ENCODE data around the gene FAM107B. TPM values are rescaled to one million over a fixed set of nuclear protein-coding genes. Genes with fewer than 3 reads are reported as not detected.

The FAM107B gene
- total and polyA plus RNA-seq, 2 experiments from 2014 or later, result 3.4 to 5.2 TPM

GRCh38 chr10:14567421-14567820 is 207.3 kb downstream of the FAM107B start:
- no peak overlapping the region for H3K4me2 ChIP-seq (ENCODE audit: unreplicated experiment)
- WGBS, 2 experiments (ENCODE audit: low coverage in 1 of 2, low lambda C conversion rate in 2 of 2, missing lambda C conversion rate in 2 of 2), result 92 to 97% methylated on average over 4 of the region's 4 CpGs
- H3K9me2 ChIP-seq (ENCODE audit: insufficient read depth), result no peaks in the 10 kb centered on the region
- no peak overlapping the region for H3K9ac ChIP-seq
- TF ChIP-seq EZH2 (IDR thresholded peaks at IDR 0.05; ENCODE audit: insufficient read depth, poor library complexity, severe bottlenecking) (no peak), EZH2phosphoT487 (IDR thresholded peaks at IDR 0.05; ENCODE audit: insufficient read depth, low read depth) (no peak)
- H3K27ac ChIP-seq, result no peak overlapping the region
- no peaks in the 10 kb centered on the region for H3K9me3 ChIP-seq (ENCODE audit: low read depth)
- no peaks in the 10 kb centered on the region for H3K36me3 ChIP-seq (ENCODE audit: low read depth)
- no peaks in the 10 kb centered on the region for H3F3A ChIP-seq (ENCODE audit: insufficient read depth)
- DNase-seq, result no peak
- in situ Hi-C loops (cut with MboI), result no loop called here
- H4K20me1 ChIP-seq (ENCODE audit: insufficient read depth), result no peaks in the 10 kb centered on the region
- no peak overlapping the region for H3K4me3 ChIP-seq
- H3K79me2 ChIP-seq (ENCODE audit: insufficient read depth), result peaks cover 11% of the 10 kb centered on the region; the same call in 1 of the 2 replicates
- no peaks in the 10 kb centered on the region for H3K4me1 ChIP-seq (ENCODE audit: insufficient read depth)
- no peaks in the 10 kb centered on the region for H3K27me3 ChIP-seq (replicated peaks; ENCODE audit: insufficient read depth)
- H2AFZ ChIP-seq, result no peak overlapping the region

DNA sequence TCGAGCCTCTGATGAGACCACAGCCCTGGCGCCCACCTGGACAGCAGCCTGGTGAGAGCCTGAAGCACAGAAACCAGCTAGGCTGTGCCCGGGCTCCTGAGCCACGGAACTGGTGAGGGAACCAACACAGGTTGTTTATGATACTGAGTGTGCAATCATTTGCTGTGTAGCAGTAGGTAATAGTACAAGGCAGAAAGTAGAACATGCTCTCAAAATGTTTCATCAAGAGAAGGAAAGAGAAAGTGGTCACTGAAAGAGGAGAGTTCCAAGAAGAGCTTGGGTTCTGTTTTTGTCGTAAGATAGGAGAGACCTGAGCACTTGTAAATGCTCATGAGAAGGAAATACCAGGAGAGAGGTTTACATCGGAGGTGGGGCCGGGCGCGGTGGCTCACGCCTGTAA is 208.2 kb downstream of the FAM107B start:
- no peaks in the 10 kb centered on the region for H3F3A ChIP-seq (ENCODE audit: insufficient read depth)
- no peak overlapping the region for H3K27ac ChIP-seq
- in situ Hi-C loops (cut with MboI), result no loop called here
- H3K4me3 ChIP-seq, result no peak overlapping the region
- no peaks in the 10 kb centered on the region for H3K4me1 ChIP-seq (ENCODE audit: insufficient read depth)
- DNase-seq, result no peak
- no peaks in the 10 kb centered on the region for H3K9me2 ChIP-seq (ENCODE audit: insufficient read depth)
- H3K9ac ChIP-seq, result no peak overlapping the region
- H3K4me2 ChIP-seq (ENCODE audit: unreplicated experiment), result no peak overlapping the region
- H2AFZ ChIP-seq, result no peak overlapping the region
- WGBS, 2 experiments (ENCODE audit: low coverage in 1 of 2, low lambda C conversion rate in 2 of 2, missing lambda C conversion rate in 2 of 2), result 97 to 98% methylated on average over 10 of the region's 10 CpGs
- H3K79me2 ChIP-seq (ENCODE audit: insufficient read depth), result peaks cover 11% of the 10 kb centered on the region; the same call in 1 of the 2 replicates
- TF ChIP-seq EZH2 (IDR thresholded peaks at IDR 0.05; ENCODE audit: insufficient read depth, poor library complexity, severe bottlenecking), result no peak
- TF ChIP-seq EZH2phosphoT487 (IDR thresholded peaks at IDR 0.05; ENCODE audit: insufficient read depth, low read depth), result no peak
- no peaks in the 10 kb centered on the region for H3K27me3 ChIP-seq (replicated peaks; ENCODE audit: insufficient read depth)
- no peaks in the 10 kb centered on the region for H3K36me3 ChIP-seq (ENCODE audit: low read depth)
- H4K20me1 ChIP-seq (ENCODE audit: insufficient read depth), result no peaks in the 10 kb centered on the region
- no peaks in the 10 kb centered on the region for H3K9me3 ChIP-seq (ENCODE audit: low read depth)

DNA sequence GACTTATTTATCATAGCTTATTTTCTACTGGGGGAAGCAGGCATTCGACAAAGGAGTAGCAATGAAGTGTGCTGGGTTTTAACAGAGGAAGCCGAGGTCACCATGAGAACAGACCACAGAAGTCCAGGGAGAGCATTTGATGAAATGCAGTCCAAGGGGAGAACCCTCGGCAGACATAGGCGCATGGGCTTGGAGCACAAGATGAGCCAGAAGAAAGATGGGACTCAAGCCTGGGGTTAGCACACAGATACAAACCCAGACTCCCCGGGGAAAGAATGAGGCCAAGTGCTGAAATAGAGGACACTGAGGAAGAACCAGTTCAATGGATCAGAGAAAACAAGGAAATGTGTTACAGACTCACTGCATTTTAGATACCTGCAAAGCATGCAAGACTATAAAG is 209.5 kb downstream of the FAM107B start:
- Histone ChIP-seq H2AFZ (no peak overlapping the region), H3K36me3 (ENCODE audit: low read depth) (no peaks in the 10 kb centered on the region), H3K27ac (no peak overlapping the region), H3K9me2 (ENCODE audit: insufficient read depth) (no peaks in the 10 kb centered on the region), H3K79me2 (ENCODE audit: insufficient read depth) (no peaks in the 10 kb centered on the region), H3K4me2 (ENCODE audit: unreplicated experiment) (no peak overlapping the region), H3K4me3 (no peak overlapping the region), H3K4me1 (ENCODE audit: insufficient read depth) (no peaks in the 10 kb centered on the region), H3F3A (ENCODE audit: insufficient read depth) (no peaks in the 10 kb centered on the region), H3K9me3 (ENCODE audit: low read depth) (no peaks in the 10 kb centered on the region), H4K20me1 (ENCODE audit: insufficient read depth) (no peaks in the 10 kb centered on the region), H3K27me3 (replicated peaks; ENCODE audit: insufficient read depth) (no peaks in the 10 kb centered on the region), H3K9ac (no peak overlapping the region)
- no peak for TF ChIP-seq EZH2phosphoT487 (IDR thresholded peaks at IDR 0.05; ENCODE audit: insufficient read depth, low read depth)
- TF ChIP-seq EZH2 (IDR thresholded peaks at IDR 0.05; ENCODE audit: insufficient read depth, poor library complexity, severe bottlenecking), result no peak
- in situ Hi-C loops (cut with MboI), result no loop called here
- WGBS, 2 experiments (ENCODE audit: low coverage in 1 of 2, low lambda C conversion rate in 2 of 2, missing lambda C conversion rate in 2 of 2), result 71 to 86% methylated on average over 5 of the region's 5 CpGs
- DNase-seq, result no peak

DNA sequence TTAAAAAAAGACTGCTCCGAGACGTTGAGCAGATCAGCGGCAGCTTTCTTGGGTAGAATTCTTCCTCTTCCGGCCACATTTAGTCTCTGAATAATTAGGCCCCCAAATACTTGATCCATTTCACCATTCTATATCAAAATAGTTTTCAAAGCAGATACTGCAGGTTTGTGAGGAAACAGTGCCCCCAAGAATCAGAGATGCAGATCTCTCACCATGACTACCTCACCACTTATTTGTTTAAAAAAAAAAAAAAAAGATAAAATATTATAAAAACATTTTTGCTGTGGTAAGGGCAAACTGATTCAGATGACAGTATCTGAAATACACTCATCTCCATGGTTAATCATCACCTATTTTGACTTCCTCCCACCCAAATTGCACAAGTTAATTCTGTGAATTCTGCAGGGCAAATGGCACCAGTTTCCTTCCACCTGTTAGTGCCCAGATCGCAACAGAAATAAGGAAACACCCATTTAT is 210.4 kb downstream of the FAM107B start:
- no peak for DNase-seq
- H4K20me1 ChIP-seq (ENCODE audit: insufficient read depth), result no peaks in the 10 kb centered on the region
- WGBS, 2 experiments (ENCODE audit: low coverage in 1 of 2, low lambda C conversion rate in 2 of 2, missing lambda C conversion rate in 2 of 2), result 98% methylated on average over 5 of the region's 5 CpGs
- no peak overlapping the region for H3K4me3 ChIP-seq
- H3K27me3 ChIP-seq (replicated peaks; ENCODE audit: insufficient read depth), result no peaks in the 10 kb centered on the region
- no peak overlapping the region for H3K27ac ChIP-seq
- no peak overlapping the region for H3K9ac ChIP-seq
- in situ Hi-C loops (cut with MboI), result no loop called here
- no peak overlapping the region for H3K4me2 ChIP-seq (ENCODE audit: unreplicated experiment)
- no peaks in the 10 kb centered on the region for H3F3A ChIP-seq (ENCODE audit: insufficient read depth)
- H3K4me1 ChIP-seq (ENCODE audit: insufficient read depth), result no peaks in the 10 kb centered on the region
- H3K36me3 ChIP-seq (ENCODE audit: low read depth), result no peaks in the 10 kb centered on the region
- H3K79me2 ChIP-seq (ENCODE audit: insufficient read depth), result no peaks in the 10 kb centered on the region
- no peaks in the 10 kb centered on the region for H3K9me3 ChIP-seq (ENCODE audit: low read depth)
- H2AFZ ChIP-seq, result no peak overlapping the region
- H3K9me2 ChIP-seq (ENCODE audit: insufficient read depth), result no peaks in the 10 kb centered on the region
- TF ChIP-seq EZH2phosphoT487 (IDR thresholded peaks at IDR 0.05; ENCODE audit: insufficient read depth, low read depth) (no peak), EZH2 (IDR thresholded peaks at IDR 0.05; ENCODE audit: insufficient read depth, poor library complexity, severe bottlenecking) (no peak)

Data from GM23248 (cell line).